Measurements from ENCODE around the gene MSANTD3.

MSANTD3 gene

DNA sequence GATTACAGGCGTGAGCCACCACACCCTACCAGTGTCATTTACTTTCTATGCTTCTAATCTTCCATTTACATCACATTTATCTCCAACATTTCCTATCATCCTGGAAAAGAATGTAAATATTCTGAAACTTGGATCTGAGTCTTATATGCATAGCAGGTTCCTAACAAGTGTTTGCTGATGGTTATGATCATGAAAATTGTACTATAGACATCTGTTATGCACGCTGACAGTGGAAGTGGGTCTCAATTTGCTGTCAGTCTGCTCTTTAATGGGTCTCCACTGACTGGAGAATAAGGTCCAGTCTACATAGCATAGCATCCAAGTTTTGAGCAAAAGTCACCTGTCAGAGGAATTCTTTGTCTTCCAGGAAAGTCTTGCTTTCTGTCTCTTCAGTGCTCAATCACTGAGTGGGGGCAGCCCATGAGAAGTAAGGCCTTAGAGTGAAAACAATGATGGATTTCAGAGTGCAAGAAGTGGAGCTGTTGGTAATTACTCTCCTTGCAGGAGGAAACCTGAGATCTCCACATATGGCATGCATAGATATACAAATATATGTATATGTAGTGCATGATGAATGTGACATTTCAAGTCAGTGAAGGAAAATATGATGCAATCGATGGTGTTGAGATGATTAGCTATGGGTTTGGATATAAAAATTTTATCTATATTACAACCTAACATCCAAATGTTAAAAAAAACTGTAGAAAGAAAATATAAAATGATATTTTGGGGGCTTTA, 29.2 kb upstream of the MSANTD3 start:
- DNase-seq (ENCODE audit: extremely low spot score), result no peak
- ChIA-PET POLR2A (no interaction called here), CTCF (interaction anchor here (0.8 kb wide), 1 partner anchor 205 kb away, joined by 3 read pairs; no protein-coding TSS in a partner anchor)
- TF ChIP-seq, protein P1, sequence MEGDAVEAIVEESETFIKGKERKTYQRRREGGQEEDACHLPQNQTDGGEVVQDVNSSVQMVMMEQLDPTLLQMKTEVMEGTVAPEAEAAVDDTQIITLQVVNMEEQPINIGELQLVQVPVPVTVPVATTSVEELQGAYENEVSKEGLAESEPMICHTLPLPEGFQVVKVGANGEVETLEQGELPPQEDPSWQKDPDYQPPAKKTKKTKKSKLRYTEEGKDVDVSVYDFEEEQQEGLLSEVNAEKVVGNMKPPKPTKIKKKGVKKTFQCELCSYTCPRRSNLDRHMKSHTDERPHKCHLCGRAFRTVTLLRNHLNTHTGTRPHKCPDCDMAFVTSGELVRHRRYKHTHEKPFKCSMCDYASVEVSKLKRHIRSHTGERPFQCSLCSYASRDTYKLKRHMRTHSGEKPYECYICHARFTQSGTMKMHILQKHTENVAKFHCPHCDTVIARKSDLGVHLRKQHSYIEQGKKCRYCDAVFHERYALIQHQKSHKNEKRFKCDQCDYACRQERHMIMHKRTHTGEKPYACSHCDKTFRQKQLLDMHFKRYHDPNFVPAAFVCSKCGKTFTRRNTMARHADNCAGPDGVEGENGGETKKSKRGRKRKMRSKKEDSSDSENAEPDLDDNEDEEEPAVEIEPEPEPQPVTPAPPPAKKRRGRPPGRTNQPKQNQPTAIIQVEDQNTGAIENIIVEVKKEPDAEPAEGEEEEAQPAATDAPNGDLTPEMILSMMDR (IDR thresholded peaks at IDR 0.05; ENCODE audit: control extremely low read depth, extremely low read depth, low read depth, missing control alignments), result no peak

DNA sequence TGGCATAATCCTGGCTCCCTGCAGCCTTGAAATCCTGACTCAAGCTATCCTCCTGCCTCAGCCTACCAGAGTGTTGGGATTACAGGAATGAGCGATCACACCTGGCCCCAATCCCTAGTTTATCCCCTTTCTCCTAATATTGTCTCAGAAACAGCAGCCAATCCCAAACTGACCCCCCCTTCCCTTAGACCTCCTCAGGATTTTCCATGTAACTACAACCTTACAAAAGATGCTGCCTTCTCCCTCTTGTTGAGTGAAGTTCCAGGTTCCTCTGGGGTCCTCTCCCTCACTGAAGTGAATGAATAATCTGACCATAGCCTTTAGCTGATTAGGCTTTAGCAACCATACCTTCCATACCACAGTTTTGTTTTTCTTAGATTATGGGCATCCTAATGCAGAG, 25.9 kb upstream of the MSANTD3 start:
- DNase-seq (ENCODE audit: extremely low spot score), result no peak
- ChIA-PET POLR2A (no interaction called here), CTCF (no interaction called here)
- TF ChIP-seq, protein P1 (IDR thresholded peaks at IDR 0.05; ENCODE audit: control extremely low read depth, extremely low read depth, low read depth, missing control alignments), result no peak

DNA sequence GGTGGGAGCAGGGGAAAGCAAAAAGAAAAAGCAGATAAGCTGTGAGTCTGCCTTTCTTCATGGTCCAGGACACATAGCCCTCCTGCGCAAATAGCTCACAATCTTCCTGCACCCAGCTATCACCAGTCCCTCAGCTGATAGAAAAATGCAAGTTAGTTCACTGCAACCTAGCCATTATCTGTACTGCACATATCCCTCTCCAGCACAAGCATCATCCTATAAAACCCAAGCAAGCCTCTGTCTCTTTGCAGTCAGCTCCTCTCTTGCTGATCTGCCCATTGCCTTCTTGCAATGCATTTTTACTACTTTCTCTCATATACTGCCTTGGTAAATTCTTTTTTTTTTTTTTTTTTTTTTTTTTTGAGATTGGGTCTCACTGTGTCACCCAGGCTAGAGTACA, 20.0 kb upstream of the MSANTD3 start:
- CTCF ChIA-PET, result interaction anchor here (1.7 kb wide), 1 partner anchor 31 kb away, joined by 6 read pairs; no protein-coding TSS in a partner anchor

DNA sequence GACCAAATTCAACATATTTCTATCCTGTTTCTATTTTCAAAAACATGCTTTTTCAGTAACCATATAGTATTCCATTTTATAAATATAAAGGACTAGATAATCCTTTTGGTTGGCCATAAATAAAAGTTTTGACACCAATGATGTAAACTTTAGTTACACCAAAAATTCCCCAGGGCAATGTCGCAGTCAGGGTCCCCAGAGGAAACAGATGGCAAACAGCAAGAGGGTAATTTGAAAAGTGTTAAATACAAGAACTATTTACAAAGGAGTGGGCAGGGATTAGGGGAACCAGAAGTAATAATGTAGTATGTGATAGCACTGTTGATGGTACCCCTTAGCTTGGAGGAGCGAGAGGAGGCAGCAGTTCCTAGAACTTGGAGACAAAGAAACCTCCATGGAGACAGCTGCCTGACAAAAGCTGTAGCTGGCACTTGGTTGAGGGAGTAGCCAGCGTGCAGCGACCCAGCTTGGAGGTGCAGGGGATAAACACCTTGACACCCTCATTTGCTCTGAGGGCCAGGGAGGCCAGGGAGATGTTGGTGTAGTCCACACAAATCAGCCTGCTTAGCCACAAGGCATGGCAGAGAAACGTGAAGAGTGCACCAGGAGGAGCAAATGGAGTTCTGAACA, 18.3 kb upstream of the MSANTD3 start:
- ChIA-PET CTCF (interaction anchor here (0.9 kb wide), 1 partner anchor 10 kb away, joined by 3 read pairs; no protein-coding TSS in a partner anchor), POLR2A (no interaction called here)
- TF ChIP-seq, protein P1 (IDR thresholded peaks at IDR 0.05; ENCODE audit: control extremely low read depth, extremely low read depth, low read depth, missing control alignments), result no peak
- no peak for DNase-seq (ENCODE audit: extremely low spot score)

More for the DNA sequence above, 20.0 kb upstream of the MSANTD3 start:
- TF ChIP-seq, protein P1 (IDR thresholded peaks at IDR 0.05; ENCODE audit: control extremely low read depth, extremely low read depth, low read depth, missing control alignments), result no peak
- POLR2A ChIA-PET, result interaction anchor here (0.6 kb wide), 3 partner anchors 59 to 376 kb away, joined by 5 to 8 read pairs (median 6); partner anchors contain the start of gene TMEFF1
- DNase-seq (ENCODE audit: extremely low spot score), result no peak

DNA sequence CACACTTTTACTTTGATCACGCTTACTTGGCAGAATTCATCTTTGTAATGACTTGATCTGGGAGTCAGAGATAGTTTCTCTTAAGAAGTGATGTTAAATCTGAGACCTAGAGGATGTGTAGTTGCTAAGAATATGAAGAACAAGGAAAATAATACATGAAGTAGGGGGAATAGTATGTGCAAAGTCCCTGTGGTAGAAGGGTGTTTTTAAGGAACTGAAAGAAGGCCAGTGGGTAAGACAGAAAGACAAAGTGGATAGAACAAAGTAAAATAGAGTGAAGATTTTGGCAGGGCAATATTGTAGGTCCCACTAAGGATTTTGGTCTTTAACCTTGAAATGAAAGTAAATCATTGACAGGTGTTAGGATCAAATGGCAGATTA, 17.8 kb upstream of the MSANTD3 start:
- ChIA-PET CTCF (no interaction called here), POLR2A (no interaction called here)
- TF ChIP-seq, protein P1 (IDR thresholded peaks at IDR 0.05; ENCODE audit: control extremely low read depth, extremely low read depth, low read depth, missing control alignments), result no peak
- DNase-seq (ENCODE audit: extremely low spot score), result no peak

DNA sequence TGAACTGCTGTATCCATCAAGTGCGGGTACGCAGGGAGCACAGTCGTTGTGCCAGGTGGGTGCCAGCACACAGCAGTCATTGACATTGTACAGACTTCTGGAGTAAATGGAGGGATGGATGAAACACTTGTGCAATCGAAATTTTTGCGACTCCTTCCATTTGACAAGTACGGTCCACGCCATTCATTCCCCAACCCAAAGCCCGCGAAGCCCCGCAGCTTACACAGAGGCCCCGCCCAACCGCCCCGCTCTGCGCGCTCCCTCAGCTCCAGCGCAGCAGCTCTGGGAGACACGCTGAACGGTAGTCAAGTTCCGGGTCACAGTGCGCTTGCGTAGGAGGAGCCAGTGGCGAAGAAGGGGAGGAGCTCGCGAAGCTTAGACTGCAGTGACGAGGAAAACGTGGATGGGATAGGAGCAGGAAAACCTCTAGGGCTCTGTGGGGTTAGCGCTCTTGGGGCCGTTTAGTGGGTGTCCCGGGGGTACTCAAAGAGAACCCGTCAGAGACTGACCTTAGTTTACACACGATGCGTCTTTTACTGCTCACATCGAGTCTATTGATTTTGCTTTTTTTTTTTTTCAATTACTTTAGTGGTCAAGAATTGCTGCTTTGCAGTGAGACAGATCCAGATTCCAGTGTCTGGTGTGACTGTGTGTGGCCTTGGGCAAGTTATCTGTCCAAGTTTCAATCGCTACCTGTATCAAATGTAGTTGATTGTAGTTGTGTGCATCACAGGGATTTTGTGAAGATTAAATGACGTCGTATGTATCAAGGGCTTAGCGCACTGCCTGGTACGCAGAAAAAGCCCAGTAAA, 15.3 kb upstream of the MSANTD3 start:
- TF ChIP-seq, protein P1 (IDR thresholded peaks at IDR 0.05; ENCODE audit: control extremely low read depth, extremely low read depth, low read depth, missing control alignments), result no peak
- peak; percentile 92 for DNase-seq (ENCODE audit: extremely low spot score)
- ChIA-PET POLR2A (no interaction called here), CTCF (interaction anchor here (0.9 to 1.6 kb wide), 2 partner anchors 26 to 52 kb away, joined by 3 to 8 read pairs; no protein-coding TSS in a partner anchor)

All from GM10248 (cell line).